Measurements from ENCODE around the gene LCN2.

GRCh38 chr9:128166169-128166568 lies 16.9 kb downstream of the LCN2 start:
- TF ChIP-seq, protein P1, sequence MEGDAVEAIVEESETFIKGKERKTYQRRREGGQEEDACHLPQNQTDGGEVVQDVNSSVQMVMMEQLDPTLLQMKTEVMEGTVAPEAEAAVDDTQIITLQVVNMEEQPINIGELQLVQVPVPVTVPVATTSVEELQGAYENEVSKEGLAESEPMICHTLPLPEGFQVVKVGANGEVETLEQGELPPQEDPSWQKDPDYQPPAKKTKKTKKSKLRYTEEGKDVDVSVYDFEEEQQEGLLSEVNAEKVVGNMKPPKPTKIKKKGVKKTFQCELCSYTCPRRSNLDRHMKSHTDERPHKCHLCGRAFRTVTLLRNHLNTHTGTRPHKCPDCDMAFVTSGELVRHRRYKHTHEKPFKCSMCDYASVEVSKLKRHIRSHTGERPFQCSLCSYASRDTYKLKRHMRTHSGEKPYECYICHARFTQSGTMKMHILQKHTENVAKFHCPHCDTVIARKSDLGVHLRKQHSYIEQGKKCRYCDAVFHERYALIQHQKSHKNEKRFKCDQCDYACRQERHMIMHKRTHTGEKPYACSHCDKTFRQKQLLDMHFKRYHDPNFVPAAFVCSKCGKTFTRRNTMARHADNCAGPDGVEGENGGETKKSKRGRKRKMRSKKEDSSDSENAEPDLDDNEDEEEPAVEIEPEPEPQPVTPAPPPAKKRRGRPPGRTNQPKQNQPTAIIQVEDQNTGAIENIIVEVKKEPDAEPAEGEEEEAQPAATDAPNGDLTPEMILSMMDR (IDR thresholded peaks at IDR 0.05), result no peak
- TF ChIP-seq POLR2A (IDR thresholded peaks at IDR 0.05), result no peak
